DOHH2 (cell line): Measurements from ENCODE around the gene CREB1.

Source experiments
- CTCF ChIP-seq: fragments of 200-600 bp; sonication (generic); IDR thresholded peaks from one replicate; pipeline ENCODE4 v1.5.1; 2014; ENCODE audit warnings: antibody characterized with exemption, mild to moderate bottlenecking, low read depth, low read length; ENCODE audit not compliant: poor library complexity, severe bottlenecking
- EZH2phosphoT487 ChIP-seq: fragments of 200-600 bp; sonication (generic); IDR thresholded peaks from 2 replicates; pipeline ENCODE4 v1.6.1; 2017; ENCODE audit warnings: borderline replicate concordance, mild to moderate bottlenecking, antibody characterized with exemption, low read length, moderate library complexity, mixed read lengths

GRCh38 chr2:207531032-207531952 is 1.5 kb downstream of the CREB1 start:
- TF ChIP-seq CTCF (no peak), EZH2phosphoT487 (no peak)
